IMR-90 (cell line): ENCODE data around the gene WFDC6.

Source experiments
- BHLHE40 ChIP-seq: fragments of 150-350 bp; IDR thresholded peaks from 2 replicates; pipeline ENCODE4 v1.6.1; 2016; ENCODE audit warnings: mild to moderate bottlenecking, low read depth, low read length
- CTCF ChIP-seq: conservative IDR thresholded peaks from 2 replicates; pipeline ENCODE4 v1.5.1; 2012; ENCODE audit warnings: mild to moderate bottlenecking, low read depth, low read length, improper control_type of control experiment
- FOS ChIP-seq: fragments of 150-350 bp; IDR thresholded peaks from 2 replicates; pipeline ENCODE4 v1.6.1; 2016; ENCODE audit warnings: low read depth, low read length
- MAFK ChIP-seq: IDR thresholded peaks from 2 replicates; pipeline ENCODE4 v1.6.1; 2012; ENCODE audit warnings: low read depth, low read length, improper control_type of control experiment
- NFE2L2 ChIP-seq: fragments of 150-350 bp; IDR thresholded peaks from 2 replicates; pipeline ENCODE4 v1.6.1; 2016; ENCODE audit warnings: low read depth, mild to moderate bottlenecking, low read length
- POLR2A ChIP-seq: IDR thresholded peaks from 2 replicates; pipeline ENCODE4 v1.6.1; 2012; ENCODE audit warnings: mild to moderate bottlenecking, low read depth, low read length
- RAD21 ChIP-seq: IDR thresholded peaks from 2 replicates; pipeline ENCODE4 v1.6.1; 2012; ENCODE audit warnings: low read length, improper control_type of control experiment
- RCOR1 ChIP-seq: IDR thresholded peaks from 2 replicates; pipeline ENCODE4 v1.6.1; 2012; ENCODE audit warnings: mild to moderate bottlenecking, low read length, improper control_type of control experiment; ENCODE audit not compliant: insufficient replicate concordance
- USF2 ChIP-seq: fragments of 150-350 bp; IDR thresholded peaks from 2 replicates; pipeline ENCODE4 v1.6.1; 2017; ENCODE audit warnings: mild to moderate bottlenecking, antibody characterized with exemption, low read length, low read depth

GRCh38 chr20:45550765-45551164 lies 11.5 kb upstream of the WFDC6 start:
- TF ChIP-seq RAD21 (no peak), POLR2A (no peak), CTCF (no peak), FOS (no peak), USF2 (no peak), NFE2L2 (no peak), RCOR1 (no peak), BHLHE40 (no peak), MAFK (0 out of 2 replicates have a peak, but pooled peaks have one; percentile 17)
